Astrocyte (in vitro differentiated cells and primary cell): Measurements from ENCODE around the gene GIGYF1. TPM values are rescaled to one million over a fixed set of nuclear protein-coding genes. Genes with fewer than 3 reads are reported as not detected.

ENCODE experiments used
- DNase-seq: peaks from one replicate; pipeline ENCODE4 v3.0.0-alpha.2; 2010; ENCODE audit warnings: low read depth
- FAIRE-seq: peaks from 2 replicates; lab custom pipeline; 2011; peaks lifted over from hg19 to GRCh38; lab: Jason Lieb, UNC
- H2AFZ ChIP-seq: 2 replicates; pipeline ENCODE4 v1.6.0; 2012; ENCODE audit warnings: low read depth, low read length, inconsistent platforms
- H3K27ac ChIP-seq: 2 replicates; pipeline ENCODE4 v1.5.1; 2011; ENCODE audit warnings: low read depth, low read length, inconsistent platforms
- H3K27me3 ChIP-seq: 2 replicates; pipeline ENCODE4 v1.6.0; 2011; ENCODE audit warnings: low read length, inconsistent platforms; ENCODE audit not compliant: insufficient read depth
- H3K36me3 ChIP-seq: 2 replicates; pipeline ENCODE4 v1.5.1; 2011; ENCODE audit warnings: low read length, inconsistent platforms; ENCODE audit not compliant: insufficient read depth
- H3K4me1 ChIP-seq: 2 replicates; pipeline ENCODE4 v1.5.1; 2011; ENCODE audit warnings: low read length, inconsistent platforms; ENCODE audit not compliant: insufficient read depth
- H3K4me2 ChIP-seq: 2 replicates; pipeline ENCODE4 v1.6.0; 2012; ENCODE audit warnings: low read length, inconsistent platforms
- H3K4me3 ChIP-seq: 2 replicates; pipeline ENCODE4 v1.5.1; 2011; ENCODE audit warnings: low read depth, mild to moderate bottlenecking, low read length, inconsistent platforms; ENCODE audit not compliant: insufficient read depth
- H3K79me2 ChIP-seq: 2 replicates; pipeline ENCODE4 v1.6.0; 2012; ENCODE audit warnings: mild to moderate bottlenecking, low read length, inconsistent platforms; ENCODE audit not compliant: insufficient read depth
- H3K9ac ChIP-seq: 2 replicates; pipeline ENCODE4 v1.6.0; 2012; ENCODE audit warnings: mild to moderate bottlenecking, low read length, inconsistent platforms
- H3K9me3 ChIP-seq: 2 replicates; pipeline ENCODE4 v1.5.1; 2012; ENCODE audit warnings: low read depth, mild to moderate bottlenecking, low read length, inconsistent platforms; ENCODE audit not compliant: insufficient read depth
- H4K20me1 ChIP-seq: 2 replicates; pipeline ENCODE4 v1.6.0; 2012; ENCODE audit warnings: low read length, inconsistent platforms; ENCODE audit not compliant: insufficient read depth
- H3K27ac Mint-ChIP-seq: one replicate; pipeline ENCODE4 v1.8.0; 2021; ENCODE audit warnings: mild to moderate bottlenecking, mixed read lengths; ENCODE audit not compliant: unreplicated experiment
- H3K27me3 Mint-ChIP-seq: one replicate; pipeline ENCODE4 v1.8.0; 2021; ENCODE audit warnings: low read depth, mixed read lengths; ENCODE audit not compliant: unreplicated experiment
- H3K36me3 Mint-ChIP-seq: one replicate; pipeline ENCODE4 v1.8.0; 2021; ENCODE audit warnings: low read depth, mixed read lengths; ENCODE audit not compliant: unreplicated experiment
- H3K4me1 Mint-ChIP-seq: one replicate; pipeline ENCODE4 v1.8.0; 2021; ENCODE audit warnings: low read depth, mixed read lengths; ENCODE audit not compliant: unreplicated experiment
- H3K4me3 Mint-ChIP-seq: one replicate; pipeline ENCODE4 v1.8.0; 2021; ENCODE audit warnings: mild to moderate bottlenecking, moderate library complexity, mixed read lengths; ENCODE audit not compliant: unreplicated experiment
- H3K9me3 Mint-ChIP-seq: one replicate; pipeline ENCODE4 v1.8.0; 2021; ENCODE audit warnings: mild to moderate bottlenecking, mixed read lengths; ENCODE audit not compliant: unreplicated experiment
- EZH2 ChIP-seq: IDR thresholded peaks from 2 replicates; pipeline ENCODE4 v1.6.1; 2012; ENCODE audit warnings: mild to moderate bottlenecking, low read length, inconsistent platforms; ENCODE audit not compliant: insufficient read depth
- total RNA-seq: library from RNA; stranded (reverse); gene quantifications from 2 replicates; pipeline ENCODE4 v1.2.1, GENCODE V29; 2021
- TF ChIP-seq, protein P1 (sequence below): IDR thresholded peaks from 2 replicates; pipeline ENCODE4 v1.5.1; 2011; ENCODE audit warnings: low read depth, mild to moderate bottlenecking, inconsistent platforms, low read length, moderate library complexity; ENCODE audit not compliant: insufficient read depth

Gene GIGYF1
- total RNA-seq, 1 donor from 2014 or later: 23.2 TPM

- Histone ChIP-seq H3K4me2 (no peak overlapping the region), H4K20me1 (no peaks in the 10 kb centered on the region), H2AFZ (no peak overlapping the region), H3K9me3 (no peaks in the 10 kb centered on the region), H3K36me3 (no peaks in the 10 kb centered on the region), H3K27ac (no peak overlapping the region), H3K4me3 (no peak overlapping the region), H3K4me1 (peaks cover 17% of the 10 kb centered on the region), H3K79me2 (no peaks in the 10 kb centered on the region), H3K27me3 (peaks cover 39% of the 10 kb centered on the region), H3K9ac (no peak overlapping the region)
- TF ChIP-seq, protein P1, sequence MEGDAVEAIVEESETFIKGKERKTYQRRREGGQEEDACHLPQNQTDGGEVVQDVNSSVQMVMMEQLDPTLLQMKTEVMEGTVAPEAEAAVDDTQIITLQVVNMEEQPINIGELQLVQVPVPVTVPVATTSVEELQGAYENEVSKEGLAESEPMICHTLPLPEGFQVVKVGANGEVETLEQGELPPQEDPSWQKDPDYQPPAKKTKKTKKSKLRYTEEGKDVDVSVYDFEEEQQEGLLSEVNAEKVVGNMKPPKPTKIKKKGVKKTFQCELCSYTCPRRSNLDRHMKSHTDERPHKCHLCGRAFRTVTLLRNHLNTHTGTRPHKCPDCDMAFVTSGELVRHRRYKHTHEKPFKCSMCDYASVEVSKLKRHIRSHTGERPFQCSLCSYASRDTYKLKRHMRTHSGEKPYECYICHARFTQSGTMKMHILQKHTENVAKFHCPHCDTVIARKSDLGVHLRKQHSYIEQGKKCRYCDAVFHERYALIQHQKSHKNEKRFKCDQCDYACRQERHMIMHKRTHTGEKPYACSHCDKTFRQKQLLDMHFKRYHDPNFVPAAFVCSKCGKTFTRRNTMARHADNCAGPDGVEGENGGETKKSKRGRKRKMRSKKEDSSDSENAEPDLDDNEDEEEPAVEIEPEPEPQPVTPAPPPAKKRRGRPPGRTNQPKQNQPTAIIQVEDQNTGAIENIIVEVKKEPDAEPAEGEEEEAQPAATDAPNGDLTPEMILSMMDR: no peak
- TF ChIP-seq EZH2: no peak
- no peak for DNase-seq
- Mint-ChIP-seq H3K27ac (no peak overlapping the region), H3K9me3 (peaks cover 6% of the 10 kb centered on the region), H3K4me1 (peaks cover 8% of the 10 kb centered on the region), H3K36me3 (no peaks in the 10 kb centered on the region), H3K27me3 (peaks cover 49% of the 10 kb centered on the region), H3K4me3 (no peak overlapping the region)
- FAIRE-seq: no peak
Measured at GRCh38 chr7:100723732-100724275, 29.8 kb upstream of the GIGYF1 start.

DNA sequence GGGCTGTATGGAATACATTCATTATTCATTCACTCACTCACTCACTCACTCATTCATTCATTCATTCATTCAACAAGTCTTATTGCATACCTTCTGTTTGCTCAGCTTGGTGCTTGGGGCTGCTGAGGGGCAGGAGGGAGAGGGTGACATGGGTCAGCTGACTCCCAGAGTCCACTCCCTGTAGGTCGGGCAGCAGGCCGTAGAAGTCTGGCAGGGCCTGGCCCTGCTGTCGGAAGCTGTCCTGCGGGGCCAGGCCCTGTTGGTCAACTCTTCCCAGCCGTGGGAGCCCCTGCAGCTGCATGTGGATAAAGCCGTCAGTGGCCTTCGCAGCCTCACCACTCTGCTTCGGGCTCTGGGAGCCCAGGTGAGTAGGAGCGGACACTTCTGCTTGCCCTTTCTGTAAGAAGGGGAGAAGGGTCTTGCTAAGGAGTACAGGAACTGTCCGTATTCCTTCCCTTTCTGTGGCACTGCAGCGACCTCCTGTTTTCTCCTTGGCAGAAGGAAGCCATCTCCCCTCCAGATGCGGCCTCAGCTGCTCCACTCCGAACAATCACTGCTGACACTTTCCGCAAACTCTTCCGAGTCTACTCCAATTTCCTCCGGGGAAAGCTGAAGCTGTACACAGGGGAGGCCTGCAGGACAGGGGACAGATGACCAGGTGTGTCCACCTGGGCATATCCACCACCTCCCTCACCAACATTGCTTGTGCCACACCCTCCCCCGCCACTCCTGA, 28.6 kb upstream of the GIGYF1 start:
- no peak for FAIRE-seq
- H3K4me3 Mint-ChIP-seq: no peak overlapping the region

More for the DNA sequence above, 28.6 kb upstream of the GIGYF1 start:
- Mint-ChIP-seq H3K36me3 (peaks cover 3% of the 10 kb centered on the region), H3K27me3 (peaks cover 54% of the 10 kb centered on the region), H3K9me3 (peaks cover 14% of the 10 kb centered on the region), H3K27ac (no peak overlapping the region), H3K4me1 (peaks cover 8% of the 10 kb centered on the region)
- TF ChIP-seq EZH2: no peak
- TF ChIP-seq, protein P1: no peak
- no peak overlapping the region for H2AFZ ChIP-seq
- H3K4me2 ChIP-seq: no peak overlapping the region
- H4K20me1 ChIP-seq: no peaks in the 10 kb centered on the region
- H3K27ac ChIP-seq: no peak overlapping the region
- no peaks in the 10 kb centered on the region for H3K36me3 ChIP-seq
- no peak for DNase-seq
- no peak overlapping the region for H3K4me3 ChIP-seq
- peaks cover 17% of the 10 kb centered on the region for H3K4me1 ChIP-seq
- peaks cover 36% of the 10 kb centered on the region for H3K27me3 ChIP-seq
- no peak overlapping the region for H3K9ac ChIP-seq
- no peaks in the 10 kb centered on the region for H3K79me2 ChIP-seq
- peaks cover 4% of the 10 kb centered on the region for H3K9me3 ChIP-seq
